ENCODE data around the gene SEL1L.
"Not testable (repeated sequence)": the region's sequence is repeated elsewhere in the genome, so short reads cannot be mapped to it uniquely, and the experiment has no call there.

The SEL1L gene

DNA sequence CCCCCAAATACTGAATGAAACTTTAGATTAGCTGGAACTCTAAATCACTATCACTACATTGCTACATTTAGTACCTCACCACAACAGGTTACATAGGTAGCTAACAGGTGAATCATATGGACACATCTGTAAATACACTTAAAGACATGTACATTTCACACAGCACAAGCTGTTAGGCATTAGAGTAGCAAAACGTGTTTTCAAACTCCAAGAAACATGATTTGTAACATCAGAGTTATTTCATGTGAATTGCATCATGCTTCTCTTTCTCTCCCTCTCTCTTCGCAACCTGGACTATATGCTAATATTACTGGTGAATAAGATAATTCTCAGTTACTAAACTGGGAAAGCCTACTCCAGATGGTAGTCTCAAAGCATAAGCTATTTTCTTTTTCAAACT lies 4.3 kb downstream of the SEL1L start:
- no peak for DNase-seq (ENCODE audit: extremely low read depth in 1 of 2, low read depth in 1 of 2)

DNA sequence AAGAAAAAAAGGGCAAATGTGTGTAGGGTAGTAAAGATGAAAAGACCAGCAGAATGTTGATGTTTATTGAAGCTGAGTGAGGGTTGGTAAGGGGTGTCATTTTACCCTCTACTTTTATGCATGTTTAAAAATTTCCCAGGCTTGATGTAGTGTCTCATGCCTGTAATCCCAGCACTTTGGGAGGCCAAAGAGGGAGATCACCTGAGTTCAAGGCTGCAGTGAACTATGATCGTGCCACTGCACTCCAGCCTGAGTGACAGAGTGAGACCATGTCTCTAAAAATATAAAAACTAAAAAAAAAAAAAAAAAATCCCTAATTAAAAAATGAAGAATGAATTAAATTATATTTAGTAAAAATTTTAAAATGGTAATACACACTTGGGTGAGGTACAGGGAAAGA lies 8.5 kb downstream of the SEL1L start:
- no peak for DNase-seq (ENCODE audit: extremely low read depth in 1 of 2, low read depth in 1 of 2)

DNA sequence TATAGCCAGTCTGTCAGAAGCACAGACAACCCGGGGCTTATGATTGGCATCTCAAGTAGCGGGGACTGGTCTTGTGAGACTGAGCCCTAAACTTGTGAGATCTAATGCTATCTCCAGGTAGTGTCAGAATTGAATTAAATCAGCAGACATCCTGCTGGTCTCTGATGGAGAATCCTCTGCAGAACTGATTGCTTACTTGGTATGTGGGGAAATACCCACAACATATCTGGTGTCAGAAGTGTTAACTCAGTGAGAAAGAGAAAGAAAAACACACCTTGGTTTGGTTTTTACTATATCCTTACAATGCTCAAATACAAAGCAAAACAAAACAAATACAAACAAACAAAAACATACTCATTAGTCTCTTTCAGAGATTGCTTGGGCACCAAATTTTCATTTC lies 10.0 kb downstream of the SEL1L start:
- DNase-seq (ENCODE audit: extremely low read depth in 1 of 2, low read depth in 1 of 2): no peak

DNA sequence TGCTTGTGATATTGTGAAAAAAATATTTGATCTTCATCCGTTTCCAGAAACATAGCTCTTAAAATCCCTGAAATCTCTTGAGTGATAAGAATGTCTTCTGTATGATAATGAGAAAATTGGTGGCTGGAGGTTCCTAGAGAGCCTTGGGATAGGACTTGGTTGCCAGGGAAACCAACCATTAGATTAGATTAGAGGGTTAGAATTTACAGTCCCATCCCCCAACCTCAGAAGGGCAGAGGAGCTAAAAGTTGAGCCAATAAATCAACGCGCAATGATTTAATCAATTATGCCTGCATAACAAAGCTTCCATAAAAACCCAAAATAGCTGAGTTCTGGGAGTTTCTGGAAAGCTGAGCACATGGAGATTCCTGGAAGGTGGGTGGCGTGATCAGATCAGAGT lies 10.6 kb downstream of the SEL1L start:
- DNase-seq (ENCODE audit: extremely low read depth in 1 of 2, low read depth in 1 of 2): no peak

DNA sequence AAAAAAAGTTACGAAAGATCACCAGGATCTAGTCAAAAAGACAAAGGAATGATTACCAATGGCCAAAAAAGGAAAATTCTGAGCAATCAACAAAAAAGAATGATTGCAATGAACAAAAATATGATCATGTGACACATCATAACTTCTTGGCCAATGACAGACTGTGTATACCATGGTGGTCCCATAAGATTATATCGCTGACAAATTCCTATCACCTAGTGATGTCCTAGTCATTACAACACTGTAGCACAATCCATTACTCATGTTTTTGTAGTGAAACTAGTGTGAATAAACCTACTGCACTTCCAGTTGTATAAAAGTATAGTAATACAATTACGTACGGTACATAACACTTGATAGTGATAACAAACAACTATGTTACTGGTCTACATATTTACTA lies 12.3 kb downstream of the SEL1L start:
- DNase-seq (ENCODE audit: extremely low read depth in 1 of 2, low read depth in 1 of 2): no peak

DNA sequence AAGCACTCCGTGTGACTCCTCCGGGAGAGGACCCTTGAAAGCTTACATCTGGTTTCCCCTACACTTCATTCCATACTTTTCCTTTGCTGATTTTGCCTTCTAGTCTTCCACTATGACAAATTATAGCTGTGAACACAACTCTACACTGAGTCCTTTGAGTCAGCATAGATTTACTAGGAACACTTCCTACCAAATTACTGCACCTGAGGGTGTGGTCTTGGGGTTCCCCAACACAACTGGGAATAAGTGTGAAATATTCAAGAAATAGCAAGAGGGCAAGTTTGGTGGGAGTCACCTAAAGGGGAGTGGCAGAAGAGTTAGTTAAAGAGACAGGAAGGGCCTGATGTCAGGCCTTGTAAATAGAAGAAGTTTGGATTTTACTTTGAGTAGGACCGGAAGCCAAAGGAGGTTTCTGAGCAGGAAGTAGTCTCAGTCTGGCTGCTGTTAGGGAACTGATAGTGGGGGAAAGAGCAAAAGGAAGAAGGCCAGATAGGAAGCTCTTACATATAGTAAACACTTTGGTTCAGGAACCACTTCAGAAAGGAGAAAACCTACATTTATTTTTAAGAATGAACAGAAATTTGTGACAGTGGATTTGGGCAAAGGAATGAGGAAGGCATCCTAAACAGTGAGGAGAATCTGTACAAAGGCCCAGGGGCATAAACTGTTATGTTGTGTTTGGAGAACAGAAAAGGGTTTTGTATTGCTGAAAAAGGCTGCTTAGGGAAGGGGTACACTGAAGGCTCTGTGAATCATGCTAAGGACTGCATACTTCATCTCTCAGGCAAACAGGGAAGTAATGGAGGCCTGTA lies 14.2 kb downstream of the SEL1L start:
- no peak for DNase-seq (ENCODE audit: extremely low read depth in 1 of 2, low read depth in 1 of 2)

DNA sequence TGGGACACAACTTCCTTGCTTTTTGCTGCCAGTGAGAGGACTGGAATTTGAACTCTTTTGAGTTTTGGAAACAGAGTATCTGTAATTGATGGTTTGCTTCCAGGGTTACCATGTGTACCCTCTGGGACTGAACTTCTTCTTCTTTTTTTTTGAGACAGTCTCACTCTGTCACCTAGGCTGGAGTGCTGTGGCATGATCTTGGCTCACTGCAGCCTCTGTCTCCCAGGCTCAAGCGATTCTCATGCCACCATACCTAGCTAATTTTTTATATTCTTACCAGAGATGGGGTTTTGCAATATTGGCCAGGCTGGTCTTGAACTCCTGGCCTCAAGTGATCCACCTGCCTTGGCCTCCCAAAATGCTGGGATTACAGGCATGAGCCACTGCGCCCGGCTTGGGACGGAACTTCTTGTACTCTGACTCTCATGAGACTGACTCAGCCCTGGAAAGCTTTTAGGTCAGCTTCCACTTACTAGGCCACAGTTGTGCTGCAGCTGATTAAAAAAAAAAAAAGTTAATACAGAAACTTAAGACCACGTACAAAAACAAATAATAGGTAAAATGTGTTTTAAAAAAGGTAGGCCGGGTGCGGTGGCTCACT lies 15.8 kb downstream of the SEL1L start:
- no peak for DNase-seq (ENCODE audit: extremely low read depth in 1 of 2, low read depth in 1 of 2)

DNA sequence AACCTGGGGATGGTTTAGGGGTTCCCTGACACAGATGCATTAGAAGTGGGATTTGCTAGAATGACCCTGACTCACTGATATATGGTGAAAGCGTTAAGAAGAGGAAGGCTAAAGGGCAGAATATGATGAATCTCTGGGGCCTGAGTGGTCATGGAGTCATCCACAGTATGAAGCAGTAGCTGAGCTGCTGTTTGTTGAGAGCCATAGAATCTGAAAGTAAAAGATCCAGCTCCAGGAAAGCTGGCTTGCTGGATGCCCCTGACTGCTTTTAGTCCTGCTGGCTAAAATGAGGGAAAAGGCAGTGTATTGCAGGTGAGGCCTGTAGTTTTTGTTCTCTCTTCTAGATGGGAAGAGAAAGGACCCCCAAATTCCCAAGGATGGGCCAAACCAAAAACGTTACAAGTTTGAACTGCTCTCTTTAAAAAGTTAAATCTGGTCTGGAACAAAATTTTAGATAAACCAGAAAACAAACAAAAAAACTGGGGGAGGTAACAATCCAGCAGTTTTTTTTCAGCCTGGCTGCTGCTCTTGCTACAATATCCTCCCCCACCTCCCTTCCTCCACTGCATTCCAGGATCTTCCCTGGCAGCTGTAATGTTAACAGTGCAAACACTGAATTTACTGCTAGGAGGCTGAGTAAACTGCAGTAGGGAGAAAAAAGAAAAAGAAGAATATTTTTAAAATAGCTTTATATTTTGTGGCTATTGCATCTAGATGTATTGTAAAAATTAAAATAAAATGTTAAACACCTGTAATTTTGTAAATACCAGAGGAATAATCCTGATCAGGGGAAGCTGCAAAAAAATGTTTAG lies 16.5 kb downstream of the SEL1L start:
- DNase-seq (ENCODE audit: extremely low read depth in 1 of 2, low read depth in 1 of 2): no peak

DNA sequence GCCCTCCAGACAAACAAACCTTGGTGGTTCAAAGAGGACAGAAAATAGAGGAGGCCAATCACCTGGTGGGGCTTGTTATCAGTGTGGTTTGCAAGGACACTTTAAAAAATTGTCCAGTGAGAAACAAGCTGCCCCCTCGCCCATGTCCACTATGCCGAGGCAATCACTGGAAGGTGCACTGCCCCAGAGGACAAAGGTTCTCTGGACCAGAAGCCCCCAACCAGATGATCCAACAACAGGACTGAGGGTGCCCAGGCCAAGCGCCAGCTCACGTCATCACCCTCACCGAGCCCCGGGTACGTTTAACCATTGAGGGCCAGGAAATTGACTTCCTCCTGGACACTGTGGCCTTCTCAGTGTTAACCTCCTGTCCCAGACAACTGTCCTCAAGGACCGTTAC lies 17.7 kb downstream of the SEL1L start:
- DNase-seq (ENCODE audit: extremely low read depth in 1 of 2, low read depth in 1 of 2): not testable (repeated sequence)

DNA sequence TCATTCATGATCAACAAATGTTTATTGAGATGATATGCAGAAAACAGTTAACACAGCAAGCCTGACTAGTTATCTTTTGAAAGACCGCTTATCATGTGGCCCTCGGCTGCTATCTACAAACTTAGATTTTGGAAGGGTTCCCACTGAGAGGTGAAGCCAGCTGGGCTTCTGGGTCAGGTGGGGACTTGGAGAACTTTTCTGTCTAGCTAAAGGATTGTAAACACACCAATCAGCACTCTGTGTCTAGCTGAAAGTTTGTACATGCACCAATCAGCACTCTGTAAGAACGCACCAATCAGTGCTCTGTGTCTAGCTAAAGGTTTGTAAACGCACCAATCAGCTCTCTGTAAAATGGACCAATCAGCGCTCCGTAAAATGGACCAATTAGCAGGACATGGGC lies 20.8 kb downstream of the SEL1L start:
- DNase-seq (ENCODE audit: extremely low read depth in 1 of 2, low read depth in 1 of 2): not testable (repeated sequence)

DNA sequence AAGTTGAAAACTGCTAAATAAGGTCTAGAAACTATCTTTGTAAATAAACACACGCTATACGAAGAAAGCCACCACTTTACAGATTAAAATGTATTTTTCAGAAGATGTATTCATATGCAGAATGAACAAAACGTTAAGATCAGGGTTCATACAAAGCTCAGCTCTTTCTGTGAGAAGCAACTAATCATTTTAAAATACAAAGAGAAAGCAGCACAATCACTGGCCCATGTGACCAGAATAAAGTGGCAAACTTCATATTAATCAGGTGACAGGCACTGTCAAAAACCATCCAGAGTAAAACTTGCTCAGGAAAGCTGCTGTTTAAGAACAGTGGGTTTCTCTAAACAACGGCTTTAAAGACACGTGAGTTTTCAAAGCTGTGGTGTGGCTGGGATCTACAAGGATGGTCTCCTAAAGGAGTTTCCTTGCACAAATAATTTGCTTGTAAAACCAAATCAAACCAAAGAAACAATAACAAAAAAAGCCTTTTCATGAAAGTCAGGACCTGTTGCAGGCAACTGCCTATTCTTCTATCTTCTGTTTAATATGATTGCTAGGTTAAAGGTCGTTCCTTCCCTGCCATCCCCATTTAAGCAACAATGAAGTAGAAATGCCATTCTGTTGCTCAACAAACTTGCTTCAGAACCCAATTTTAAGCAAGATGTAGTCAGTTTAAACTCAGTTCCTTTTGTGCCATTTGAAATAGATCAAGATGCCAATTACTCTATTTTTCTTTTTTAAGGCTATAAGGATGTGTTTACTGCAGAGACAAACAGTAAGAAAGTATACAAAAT lies 22.3 kb downstream of the SEL1L start:
- no peak for DNase-seq (ENCODE audit: extremely low read depth in 1 of 2, low read depth in 1 of 2)

DNA sequence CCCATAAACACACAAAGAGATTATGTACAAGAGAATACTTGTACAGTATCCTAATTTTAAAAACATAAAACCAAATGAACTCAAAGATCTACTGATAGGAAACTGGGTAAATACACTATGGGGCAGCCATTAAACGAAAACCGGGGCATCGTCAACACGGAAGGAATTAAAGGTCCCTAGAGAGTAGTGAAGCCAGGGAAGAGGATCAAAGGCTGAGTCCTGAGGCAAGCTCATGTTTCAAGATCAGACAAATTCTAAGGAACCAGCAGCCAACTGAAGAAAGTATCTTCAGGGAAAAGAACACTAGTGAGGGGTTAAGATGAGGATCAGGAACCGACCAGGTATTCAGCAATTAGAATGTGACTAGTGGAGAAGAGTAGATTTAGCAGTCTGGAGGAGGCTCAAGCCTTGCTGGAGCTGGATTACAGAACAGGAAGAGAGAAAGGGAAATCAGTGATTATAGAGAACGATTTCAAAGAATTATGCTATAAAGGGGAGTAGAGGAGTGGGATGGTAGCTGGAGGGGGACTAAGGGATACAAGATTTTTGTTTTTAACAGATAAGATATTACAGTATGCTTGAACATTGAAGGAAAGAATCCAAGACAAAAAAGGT lies 23.7 kb downstream of the SEL1L start:
- no peak for DNase-seq (ENCODE audit: extremely low read depth in 1 of 2, low read depth in 1 of 2)

DNA sequence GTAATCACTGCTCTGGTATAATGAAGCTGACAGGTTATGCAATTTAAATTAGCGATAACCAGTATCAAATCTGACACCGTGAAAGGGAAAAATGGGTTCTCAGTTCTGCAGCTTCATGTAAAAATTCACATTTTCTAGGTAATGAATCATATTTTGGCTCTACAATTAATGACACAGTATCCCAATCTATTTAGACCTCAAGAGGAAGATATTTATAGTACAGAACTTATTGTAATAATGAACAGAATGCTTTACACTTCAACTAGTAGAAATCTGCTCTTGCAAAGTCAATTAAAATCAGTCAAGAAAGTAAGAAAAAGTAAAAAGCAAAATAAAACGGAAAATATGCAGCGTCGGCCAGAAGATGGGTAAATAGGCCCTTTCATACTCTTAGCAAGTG lies 24.3 kb downstream of the SEL1L start:
- DNase-seq (ENCODE audit: extremely low read depth in 1 of 2, low read depth in 1 of 2): no peak

DNA sequence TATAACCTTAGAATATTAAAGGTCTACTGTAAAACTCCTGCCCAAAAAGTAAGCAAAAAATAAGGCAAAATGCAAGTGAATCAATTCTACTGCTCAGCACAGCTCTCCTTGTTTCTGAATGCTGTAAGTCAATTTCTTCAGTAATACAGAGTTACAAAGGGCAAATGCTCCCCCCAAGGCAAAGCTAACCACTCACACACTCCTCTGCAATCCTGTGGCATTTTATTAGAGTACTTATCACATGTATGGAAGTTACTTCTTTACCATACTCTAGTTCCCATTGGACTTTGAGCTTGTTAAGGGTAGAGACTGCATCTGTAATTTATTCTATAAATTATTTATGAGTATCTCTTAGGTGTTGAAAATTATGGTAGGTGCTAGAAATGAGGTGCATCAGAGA lies 27.2 kb downstream of the SEL1L start:
- DNase-seq (ENCODE audit: extremely low read depth in 1 of 2, low read depth in 1 of 2): no peak

DNA sequence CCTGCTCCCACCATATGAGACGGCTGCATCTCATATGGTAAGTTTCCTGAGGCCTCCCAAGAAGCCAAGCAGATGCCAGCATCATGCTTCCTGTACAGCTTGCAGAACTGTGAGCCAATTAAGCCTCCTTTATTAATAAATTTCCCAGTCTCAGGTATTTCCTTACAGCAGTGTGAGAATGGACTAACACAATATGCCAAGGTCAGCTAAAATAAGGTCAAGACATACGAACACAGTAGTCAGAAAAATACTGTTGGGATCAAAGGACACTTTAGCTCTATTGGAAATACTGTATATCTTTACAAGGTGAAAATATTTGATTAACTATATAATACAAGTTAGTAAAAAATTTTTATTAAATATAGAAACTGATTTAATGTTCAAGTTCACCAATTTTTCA lies 28.8 kb downstream of the SEL1L start:
- no peak for DNase-seq (ENCODE audit: extremely low read depth in 1 of 2, low read depth in 1 of 2)

DNA sequence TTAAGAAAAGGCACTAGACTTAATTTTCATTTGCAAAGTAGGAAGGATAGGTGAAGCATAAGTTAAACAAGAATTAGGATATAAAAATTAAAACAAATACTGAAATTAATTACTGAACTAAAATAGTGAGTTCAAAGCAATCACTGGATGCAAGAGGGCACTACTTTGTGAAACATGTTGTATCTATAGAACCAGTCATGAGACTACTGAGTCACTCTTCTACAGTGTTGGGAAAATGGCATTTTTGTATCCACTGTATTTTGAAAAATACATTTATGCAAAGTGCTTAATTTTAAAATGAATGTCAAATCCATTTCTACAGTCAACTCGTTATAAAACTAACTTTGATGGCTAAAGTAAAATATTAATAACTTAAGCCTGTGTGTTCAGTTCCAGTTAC lies 47.9 kb downstream of the SEL1L start:
- no peak for DNase-seq (ENCODE audit: extremely low read depth in 1 of 2, low read depth in 1 of 2)

DNA sequence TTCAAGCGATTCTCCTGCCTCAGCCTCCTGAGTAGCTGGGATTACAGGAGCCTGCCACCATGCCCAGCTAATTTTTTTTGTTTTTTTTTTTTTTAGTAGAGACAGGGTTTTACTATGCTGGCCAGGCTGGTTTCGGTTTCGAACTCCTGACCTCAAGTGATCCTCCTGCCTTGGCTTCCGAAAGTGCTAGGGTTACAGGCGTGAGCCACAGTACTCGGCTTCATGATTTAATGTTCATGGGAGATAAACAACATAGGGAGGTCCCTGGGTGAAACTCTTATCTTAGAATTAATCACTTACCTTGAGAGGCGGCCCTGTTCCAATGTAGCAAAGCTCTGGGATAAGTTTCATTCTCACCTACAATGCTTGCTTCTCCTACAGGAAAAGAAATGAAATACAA lies 48.3 kb downstream of the SEL1L start:
- DNase-seq (ENCODE audit: extremely low read depth in 1 of 2, low read depth in 1 of 2): no peak

DNA sequence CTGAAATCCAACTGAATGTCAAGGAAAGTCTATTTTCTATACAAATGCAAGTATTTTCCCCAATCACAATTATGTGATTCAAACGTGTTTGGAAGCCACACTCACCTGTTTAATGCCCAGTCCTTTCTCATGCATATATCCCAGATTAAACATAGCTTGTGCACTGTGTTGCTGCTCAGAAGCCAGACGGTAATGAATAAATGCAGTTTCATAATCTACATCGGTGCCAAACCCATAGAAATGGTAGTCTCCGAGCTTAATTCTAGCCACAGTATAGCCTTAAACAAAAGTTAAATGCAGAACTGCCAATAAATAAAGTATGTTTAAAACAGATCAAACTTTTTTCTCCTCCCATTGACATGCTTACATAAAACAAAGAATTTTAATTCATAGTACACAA lies 49.5 kb downstream of the SEL1L start:
- DNase-seq (ENCODE audit: extremely low read depth in 1 of 2, low read depth in 1 of 2): no peak

DNA sequence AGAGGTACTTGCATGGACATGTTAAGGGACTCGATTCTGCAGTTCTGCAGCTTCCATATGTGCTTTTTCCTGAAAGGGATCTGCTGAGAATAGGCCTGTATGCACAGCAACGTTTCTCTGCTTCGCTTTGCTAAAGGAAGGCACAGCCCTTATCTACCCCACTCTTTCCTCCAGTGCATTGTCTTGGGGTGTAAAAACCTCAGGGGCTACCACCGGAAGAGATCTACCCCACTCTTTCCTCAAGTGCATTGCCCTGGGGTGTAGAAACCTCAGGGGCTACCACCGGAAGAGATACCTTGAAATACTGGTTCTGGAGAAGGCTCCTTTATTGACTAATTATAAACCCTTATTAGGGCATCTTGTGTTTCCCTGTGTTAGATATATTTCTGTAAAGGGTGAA lies 52.9 kb downstream of the SEL1L start:
- no peak for DNase-seq (ENCODE audit: extremely low read depth in 1 of 2, low read depth in 1 of 2)

DNA sequence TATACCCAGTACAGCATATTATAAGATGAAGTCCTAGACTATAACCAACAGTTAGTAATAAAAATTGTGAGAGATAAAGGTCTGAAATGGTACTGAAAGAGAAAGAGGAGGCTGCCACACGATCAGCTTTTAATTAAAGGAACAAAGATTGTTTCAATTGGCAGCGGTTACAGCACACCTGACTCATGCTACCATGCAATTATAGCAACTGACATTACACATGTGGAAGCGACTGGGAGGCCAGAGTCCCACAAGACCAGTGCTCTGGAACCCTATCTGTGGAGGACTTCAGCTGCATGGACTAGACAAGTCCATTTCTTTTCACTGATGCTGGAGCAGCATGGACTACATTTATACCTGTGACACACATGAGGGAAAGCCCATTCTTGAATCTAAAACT lies 55.2 kb downstream of the SEL1L start:
- no peak for DNase-seq (ENCODE audit: extremely low read depth in 1 of 2, low read depth in 1 of 2)

DNA sequence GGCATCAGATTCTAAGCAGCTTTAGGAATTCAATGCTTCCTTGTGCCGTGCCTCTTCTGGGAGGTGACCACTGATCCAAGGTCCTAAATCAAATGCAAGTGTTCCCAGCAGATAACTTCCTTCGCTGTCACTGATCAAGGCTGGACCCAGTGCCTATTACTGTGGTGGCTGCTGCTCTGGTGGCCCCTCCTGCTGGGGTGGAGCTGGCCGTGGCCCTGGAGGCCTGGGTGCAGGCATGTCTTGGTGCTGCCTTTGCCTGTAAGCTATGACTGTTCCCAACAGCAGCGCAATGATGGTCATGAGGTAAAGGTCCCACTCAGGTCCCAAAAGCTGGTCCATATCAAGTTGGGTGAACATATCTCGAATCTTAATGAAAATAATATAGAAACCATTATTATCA lies 56.8 kb downstream of the SEL1L start:
- DNase-seq (ENCODE audit: extremely low read depth in 1 of 2, low read depth in 1 of 2): no peak

Measured in activated CD8-positive, alpha-beta memory T cell treated with anti-CD3 and anti-CD28 coated beads for 1 hour (primary cell).